Motor neuron (in vitro differentiated cells): Measurements from ENCODE around the gene AOPEP. TPM values are rescaled to one million over a fixed set of nuclear protein-coding genes. Genes with fewer than 3 reads are reported as not detected.

ENCODE experiments used
- ATAC-seq, 8 experiments: fragments of 200-7000 bp; cut with Tn5 transposase; replicated peaks in 6 of 8; 2 replicates each; pipeline ENCODE4 v1.8.0; 2021; ENCODE audit warnings: mild to moderate bottlenecking in 8 of 8, moderate library complexity in 8 of 8
- H3K27ac ChIP-seq, 2 donors: fragments of 250-450 bp; sonication (Bioruptor Pico); 2 replicates each; pipeline ENCODE4 v1.9.0; 2021; ENCODE audit warnings: antibody characterized with exemption in 2 of 2, mild to moderate bottlenecking in 2 of 2, moderate library complexity in 1 of 2
- H3K4me1 ChIP-seq, 2 donors: fragments of 250-450 bp; sonication (Bioruptor Pico); replicated peaks in 1 of 2; 2 replicates each; pipeline ENCODE4 v1.6.1; 2021; ENCODE audit warnings: antibody characterized with exemption in 2 of 2, mild to moderate bottlenecking in 2 of 2, moderate library complexity in 1 of 2
- H3K4me3 ChIP-seq, 5 donors: fragments of 250-450 bp; sonication (Bioruptor Pico); 2 replicates each; pipeline ENCODE4 v1.9.0; 2021; ENCODE audit warnings: antibody characterized with exemption in 5 of 5, mild to moderate bottlenecking in 5 of 5, moderate library complexity in 4 of 5
- WGBS, 10 experiments: fragments of 450-650 bp; shearing (Covaris generic); methylation state at CpG; one replicate each; pipeline ENCODE4 v1.0.0; 2022; 5-methylcytosine and 5-hydroxymethylcytosine counted together
- in situ Hi-C, 9 experiments: fragments of 400-800 bp; cut with MboI; loops; one replicate each; pipeline ENCODE4 v1.15.0; 2021; ENCODE audit warnings: low sequenced_read_pairs in 9 of 9, low pct_unique_long_range_greater_than_20kb in 2 of 9; ENCODE audit not compliant: unreplicated experiment in 9 of 9
- total RNA-seq, 8 experiments: library from RNA; unstranded; fragments of 300-600 nt; gene quantifications; 2 replicates each; pipeline versions ENCODE4 v1.2.3 to v1.2.4, GENCODE V29; 2022

The AOPEP gene
- total RNA-seq, 8 experiments from 2014 or later, result 8.0 to 152 (median 16.8) TPM

- no peak overlapping the region for H3K27ac ChIP-seq
- in situ Hi-C loops, result loop anchor here in 1 of 9 experiments (25.0 kb wide), 1 partner anchor 108 kb away; no protein-coding TSS in a partner anchor
- no peaks in the 10 kb centered on the region for H3K4me1 ChIP-seq
- no peak for ATAC-seq
- H3K4me3 ChIP-seq, result no peak overlapping the region
- 36 to 100% (median 63%) methylated on average over 1 to 3 of the region's 3 CpGs; no CpG with 5 or more reads in 3 of the 10 experiments for whole genome bisulfite sequencing, 10 experiments
These were observed 169.2 kb downstream of the AOPEP start for GRCh38 chr9:94895668-94896067.

GRCh38 chr9:94896512-94896911 is 170.0 kb downstream of the AOPEP start:
- H3K4me3 ChIP-seq, result no peak overlapping the region
- no peak for ATAC-seq
- WGBS, 10 experiments, result 33 to 100% (median 93%) methylated on average over 1 to 3 of the region's 3 CpGs; no CpG with 5 or more reads in 1 of the 10 experiments
- in situ Hi-C loops, result loop anchor here in 1 of 9 experiments (25.0 kb wide), 1 partner anchor 109 kb away; no protein-coding TSS in a partner anchor
- no peak overlapping the region for H3K27ac ChIP-seq
- H3K4me1 ChIP-seq, result peaks cover 2% of the 10 kb centered on the region in 2 donors

GRCh38 chr9:94899464-94900221 is 173.1 kb downstream of the AOPEP start:
- 87 to 100% (median 96%) methylated on average over 1 to 6 of the region's 8 CpGs for whole genome bisulfite sequencing, 10 experiments
- in situ Hi-C loops, result loop anchor here in 1 of 9 experiments (25.0 kb wide), 2 partner anchors 112 to 113 kb away; no protein-coding TSS in a partner anchor
- no peak for ATAC-seq
- peaks cover 19 to 23% of the 10 kb centered on the region in 2 donors for H3K4me1 ChIP-seq
- no peak overlapping the region for H3K27ac ChIP-seq
- no peak overlapping the region for H3K4me3 ChIP-seq

GRCh38 chr9:94900222-94901018 is 173.9 kb downstream of the AOPEP start:
- in situ Hi-C loops, result loop anchor here in 1 of 9 experiments (25.0 kb wide), 1 partner anchor 112 kb away; no protein-coding TSS in a partner anchor
- peaks cover 26 to 28% of the 10 kb centered on the region in 2 donors for H3K4me1 ChIP-seq
- H3K4me3 ChIP-seq, result no peak overlapping the region
- WGBS, 10 experiments, result 4 to 100% (median 79%) methylated on average over 1 to 10 of the region's 10 CpGs
- ATAC-seq, result peak in 3 of 8 experiments; percentile 32 to 87 (median 81)
- H3K27ac ChIP-seq, result no peak overlapping the region

- H3K27ac ChIP-seq, result no peak overlapping the region
- in situ Hi-C loops, result loop anchor here in 1 of 9 experiments (25.0 kb wide), 1 partner anchor 111 kb away; no protein-coding TSS in a partner anchor
- WGBS, 10 experiments, result 8 to 91% (median 75%) methylated on average over 1 to 4 of the region's 4 CpGs
- ATAC-seq, result peak in 2 of 8 experiments; percentile 16 to 40
- H3K4me1 ChIP-seq, result peaks cover 32 to 34% of the 10 kb centered on the region in 2 donors
- no peak overlapping the region for H3K4me3 ChIP-seq
These were observed 174.5 kb downstream of the AOPEP start for GRCh38 chr9:94901019-94901363.

- Histone ChIP-seq H3K27ac (peak overlapping the region in 1 of 2 donors; percentile 62), H3K4me3 (no peak overlapping the region), H3K4me1 (peaks cover 42 to 58% of the 10 kb centered on the region in 2 donors)
- in situ Hi-C loops, result loop anchor here in 1 of 9 experiments (25.0 kb wide), 1 partner anchor 108 kb away; no protein-coding TSS in a partner anchor
- ATAC-seq, result peak in 3 of 8 experiments; percentile 8 to 40 (median 37)
- WGBS, 10 experiments, result 29 to 100% (median 96%) methylated on average over 1 to 2 of the region's 2 CpGs; no CpG with 5 or more reads in 2 of the 10 experiments
These were observed 177.5 kb downstream of the AOPEP start for GRCh38 chr9:94903961-94904421.

- no peak overlapping the region for H3K27ac ChIP-seq
- in situ Hi-C loops, result loop anchor here in 1 of 9 experiments (25.0 kb wide), 1 partner anchor 107 kb away; no protein-coding TSS in a partner anchor
- H3K4me1 ChIP-seq, result peaks cover 42 to 58% of the 10 kb centered on the region in 2 donors
- no peak for ATAC-seq
- WGBS, 10 experiments, result 0 to 91% (median 58%) methylated on average over 1 to 3 of the region's 3 CpGs; no CpG with 5 or more reads in 1 of the 10 experiments
- no peak overlapping the region for H3K4me3 ChIP-seq
These were observed 178.3 kb downstream of the AOPEP start for GRCh38 chr9:94904806-94905205.

GRCh38 chr9:94905606-94906005 is 179.1 kb downstream of the AOPEP start:
- 83 to 100% (median 92%) methylated on average over 1 of the region's 2 CpGs; no CpG with 5 or more reads in 6 of the 10 experiments for WGBS, 10 experiments
- Histone ChIP-seq H3K4me3 (no peak overlapping the region), H3K27ac (no peak overlapping the region), H3K4me1 (peaks cover 42 to 58% of the 10 kb centered on the region in 2 donors)
- in situ Hi-C loops, result loop anchor here in 1 of 9 experiments (25.0 kb wide), 1 partner anchor 107 kb away; no protein-coding TSS in a partner anchor
- ATAC-seq, result peak in 4 of 8 experiments; percentile 33 to 80 (median 58)

GRCh38 chr9:94906181-94906580 is 179.7 kb downstream of the AOPEP start:
- H3K4me3 ChIP-seq, result no peak overlapping the region
- in situ Hi-C loops, result loop anchor here in 1 of 9 experiments (25.0 kb wide), 1 partner anchor 106 kb away; no protein-coding TSS in a partner anchor
- H3K27ac ChIP-seq, result no peak overlapping the region
- peak in 1 of 8 experiments; percentile 9 for ATAC-seq
- peaks cover 46 to 63% of the 10 kb centered on the region in 2 donors for H3K4me1 ChIP-seq
- 90 to 100% (median 100%) methylated on average over 1 to 6 of the region's 6 CpGs; no CpG with 5 or more reads in 3 of the 10 experiments for WGBS, 10 experiments

GRCh38 chr9:94906713-94907112 is 180.2 kb downstream of the AOPEP start:
- H3K4me1 ChIP-seq, result peaks cover 47 to 64% of the 10 kb centered on the region in 2 donors
- WGBS, 10 experiments, result 33 to 100% (median 70%) methylated on average over 1 to 3 of the region's 3 CpGs; no CpG with 5 or more reads in 2 of the 10 experiments
- H3K4me3 ChIP-seq, result no peak overlapping the region
- no peak for ATAC-seq
- in situ Hi-C loops, result loop anchor here in 1 of 9 experiments (25.0 kb wide), 1 partner anchor 106 kb away; no protein-coding TSS in a partner anchor
- no peak overlapping the region for H3K27ac ChIP-seq

GRCh38 chr9:94907264-94907936 is 180.9 kb downstream of the AOPEP start:
- in situ Hi-C loops, result loop anchor here in 1 of 9 experiments (25.0 kb wide), 1 partner anchor 105 kb away; no protein-coding TSS in a partner anchor

More at GRCh38 chr9:94907264-94907936, 180.9 kb downstream of the AOPEP start:
- Histone ChIP-seq H3K4me1 (peaks cover 41 to 59% of the 10 kb centered on the region in 2 donors), H3K27ac (no peak overlapping the region), H3K4me3 (no peak overlapping the region)
- no peak for ATAC-seq
- WGBS, 10 experiments, result 40 to 100% (median 94%) methylated on average over 2 to 4 of the region's 8 CpGs; no CpG with 5 or more reads in 1 of the 10 experiments
